Lower lobe of right lung (tissue), 2 donors: ENCODE measurements around the gene OVOL2. TPM values are rescaled to one million over a fixed set of nuclear protein-coding genes. Genes with fewer than 3 reads are reported as not detected.
"Not testable (repeated sequence)": the region's sequence is repeated elsewhere in the genome, so short reads cannot be mapped to it uniquely, and the experiment has no call there.

Experiments used
- ATAC-seq, 2 donors: fragments of 200-7000 bp; cut with Tn5 transposase; one replicate each; pipeline ENCODE4 v1.9.1; 2020 to 2022; ENCODE audit warnings: mild to moderate bottlenecking in 2 of 2, moderate library complexity in 2 of 2
- DNase-seq: peaks from one replicate; pipeline ENCODE4 v3.0.0-alpha.2; 2020
- H3K27ac ChIP-seq: fragments of 200-600 bp; one replicate; pipeline ENCODE4 v1.8.0; 2022
- H3K27me3 ChIP-seq: fragments of 200-600 bp; one replicate; pipeline ENCODE4 v1.8.0; 2022; ENCODE audit warnings: low read depth
- H3K36me3 ChIP-seq: fragments of 200-600 bp; one replicate; pipeline ENCODE4 v1.8.0; 2022; ENCODE audit warnings: mild to moderate bottlenecking
- H3K4me1 ChIP-seq: fragments of 200-600 bp; one replicate; pipeline ENCODE4 v1.8.0; 2022
- H3K4me3 ChIP-seq: fragments of 200-600 bp; one replicate; pipeline ENCODE4 v1.8.0; 2022; ENCODE audit warnings: mild to moderate bottlenecking
- H3K9me3 ChIP-seq: fragments of 200-600 bp; one replicate; pipeline ENCODE4 v1.8.0; 2022
- intact Hi-C: fragments of 100-400 bp; cut with DNase I; formaldehyde crosslinking; loops from one replicate; pipeline ENCODE4 v1.11.0; 2022
- long read RNA-seq: library from polyadenylated mRNA; unstranded; transcript quantifications from one replicate; pipeline ENCODE4 v2.0.0, GENCODE V29; 2021
- total RNA-seq: library from RNA; stranded (reverse); fragmentation: NEBNext Ultra II Directional; extraction: Animal tissue kit (Norgen Biotek cat#: 25700); gene quantifications from one replicate; pipeline ENCODE4 v1.2.1, GENCODE V29; 2021
- TF ChIP-seq, protein P1 (sequence below): fragments of 200-600 bp; IDR thresholded peaks from one replicate; pipeline ENCODE4 v1.8.0; 2022; ENCODE audit warnings: antibody characterized with exemption, mild to moderate bottlenecking
- donor health status: DM: no; HTN: yes; CAD: no; lungs with severe emphysema.

Gene OVOL2
- 8.6 TPM for total RNA-seq
- long read RNA-seq, transcript OVOL2-201 (4 exons, 1,555 nt): major isoform, 6 of 22 reads
- long read RNA-seq, partial matches to known transcripts: 4 of 22 reads
- long read RNA-seq, other reads (novel, unspliced or antisense): 12 of 22 reads

DNA sequence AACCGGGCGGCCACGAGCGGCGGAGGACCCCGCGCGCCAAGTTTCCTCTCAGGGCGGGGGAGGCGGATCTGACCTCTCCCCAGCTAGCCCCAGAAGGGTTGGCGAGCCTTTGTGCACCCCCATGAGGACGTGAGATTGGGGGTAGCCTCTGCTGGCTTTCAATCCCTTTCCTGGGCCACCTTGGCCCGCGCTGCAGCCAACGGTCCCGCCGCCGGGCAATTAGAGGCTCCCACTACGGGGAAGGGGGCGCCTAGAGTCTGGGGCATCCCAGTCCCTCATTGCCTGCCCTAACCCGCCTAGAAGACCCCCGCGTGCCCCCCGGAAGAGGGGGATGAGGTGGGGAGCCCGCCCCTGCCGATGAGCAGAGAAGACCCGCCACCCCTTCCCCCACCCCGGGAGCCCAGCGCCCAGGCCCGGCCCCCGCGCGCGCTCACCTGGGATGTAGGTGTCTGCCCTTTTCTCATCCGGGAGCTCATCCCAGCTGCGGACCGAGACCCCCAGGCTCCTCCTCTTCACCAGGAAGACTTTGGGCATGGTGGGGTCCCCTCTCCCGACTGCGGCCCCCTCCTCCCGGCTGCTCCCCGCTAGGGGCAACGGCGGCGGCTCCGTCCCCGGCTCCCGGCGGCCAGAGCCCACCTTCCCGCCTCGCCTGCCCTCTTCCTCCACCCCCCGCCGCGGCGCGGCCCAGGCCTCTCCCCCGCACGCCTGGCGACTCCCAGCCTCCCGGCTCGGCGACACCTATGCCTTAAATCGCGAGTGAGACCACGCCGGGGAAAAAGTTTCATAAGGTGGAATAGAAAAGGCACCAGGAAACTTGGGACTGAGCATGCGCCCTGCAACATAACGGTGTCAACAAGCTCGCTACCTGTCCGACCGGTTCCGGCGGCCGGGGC lies at the start of gene OVOL2:
Gene OVOL2, minus strand, starts transcription at position 816 of the 893 bp plus-strand sequence. Its CDS starts 282 bp downstream, at position 534.
- Histone ChIP-seq H3K36me3 (no peaks in the 10 kb centered on the region), H3K27me3 (peaks cover 77% of the 10 kb centered on the region), H3K27ac (peak within 1 kb of the TSS; percentile 75), H3K9me3 (no peaks in the 10 kb centered on the region), H3K4me1 (peaks cover 26% of the 10 kb centered on the region), H3K4me3 (peak within 1 kb of the TSS; percentile 58)
- intact Hi-C loops: no loop called here
- TF ChIP-seq, protein P1, sequence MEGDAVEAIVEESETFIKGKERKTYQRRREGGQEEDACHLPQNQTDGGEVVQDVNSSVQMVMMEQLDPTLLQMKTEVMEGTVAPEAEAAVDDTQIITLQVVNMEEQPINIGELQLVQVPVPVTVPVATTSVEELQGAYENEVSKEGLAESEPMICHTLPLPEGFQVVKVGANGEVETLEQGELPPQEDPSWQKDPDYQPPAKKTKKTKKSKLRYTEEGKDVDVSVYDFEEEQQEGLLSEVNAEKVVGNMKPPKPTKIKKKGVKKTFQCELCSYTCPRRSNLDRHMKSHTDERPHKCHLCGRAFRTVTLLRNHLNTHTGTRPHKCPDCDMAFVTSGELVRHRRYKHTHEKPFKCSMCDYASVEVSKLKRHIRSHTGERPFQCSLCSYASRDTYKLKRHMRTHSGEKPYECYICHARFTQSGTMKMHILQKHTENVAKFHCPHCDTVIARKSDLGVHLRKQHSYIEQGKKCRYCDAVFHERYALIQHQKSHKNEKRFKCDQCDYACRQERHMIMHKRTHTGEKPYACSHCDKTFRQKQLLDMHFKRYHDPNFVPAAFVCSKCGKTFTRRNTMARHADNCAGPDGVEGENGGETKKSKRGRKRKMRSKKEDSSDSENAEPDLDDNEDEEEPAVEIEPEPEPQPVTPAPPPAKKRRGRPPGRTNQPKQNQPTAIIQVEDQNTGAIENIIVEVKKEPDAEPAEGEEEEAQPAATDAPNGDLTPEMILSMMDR: no peak
- ATAC-seq (peak; percentile 86 to 93), DNase-seq (peak; percentile 93)

DNA sequence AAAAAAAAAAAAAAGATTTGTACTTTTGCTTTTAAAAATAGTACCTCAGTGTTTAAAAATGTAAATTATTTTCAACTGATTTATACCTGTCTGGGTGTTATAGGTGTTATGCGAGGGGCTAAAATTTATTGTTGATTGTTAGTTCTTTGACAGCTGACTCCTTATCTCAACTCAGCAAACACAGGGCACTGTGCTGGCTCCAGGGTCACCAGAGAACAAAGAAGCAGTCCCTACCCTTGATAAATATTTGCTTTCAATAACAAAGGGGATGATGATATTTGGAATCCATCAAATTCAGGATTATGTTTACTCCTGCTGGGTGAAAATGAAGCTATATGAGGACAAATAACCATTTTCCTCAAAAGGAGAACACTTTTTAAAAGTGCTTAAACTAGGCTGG lies 45.8 kb upstream of the OVOL2 start:
- H3K9me3 ChIP-seq: no peaks in the 10 kb centered on the region
- intact Hi-C loops: no loop called here
- H3K27me3 ChIP-seq: peaks cover 5% of the 10 kb centered on the region
- DNase-seq (no peak), ATAC-seq (no peak)
- H3K36me3 ChIP-seq: no peaks in the 10 kb centered on the region
- TF ChIP-seq, protein P1: no peak
- no peak overlapping the region for H3K4me3 ChIP-seq
- H3K4me1 ChIP-seq: no peaks in the 10 kb centered on the region
- H3K27ac ChIP-seq: no peak overlapping the region

DNA sequence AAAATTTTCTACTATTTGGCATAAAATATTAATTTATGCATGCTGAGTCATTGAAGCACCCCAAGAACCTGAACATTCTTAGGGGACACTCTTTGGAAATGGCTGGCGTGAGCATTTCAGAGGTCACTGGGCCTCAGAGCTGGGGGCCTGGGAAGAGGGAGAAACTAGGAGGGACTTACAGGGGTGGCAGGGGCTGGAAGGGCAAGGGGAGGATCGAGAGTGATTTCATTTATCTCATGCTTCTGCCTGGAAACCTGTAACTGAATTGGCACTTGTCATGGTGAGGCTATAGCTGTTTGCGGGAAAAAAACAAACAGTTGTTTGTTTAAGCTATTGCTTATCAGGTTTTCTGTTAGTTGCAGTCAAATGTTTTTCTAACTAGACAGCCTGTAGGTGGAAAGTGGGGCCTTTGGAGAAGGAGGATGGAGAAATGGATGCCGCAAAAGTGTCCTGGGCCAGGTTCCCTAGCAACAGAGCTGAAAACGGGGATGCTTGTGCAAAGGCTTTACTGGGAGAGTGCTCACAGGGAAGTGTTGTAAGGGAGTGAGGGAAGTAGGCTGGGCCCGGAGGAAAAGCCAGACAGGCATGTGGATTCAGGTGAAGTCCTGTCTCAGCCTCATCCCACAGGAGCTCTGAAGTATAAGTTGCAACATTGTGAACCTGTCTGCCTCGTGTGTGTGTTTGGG lies 43.6 kb upstream of the OVOL2 start:
- H3K36me3 ChIP-seq: no peaks in the 10 kb centered on the region
- ATAC-seq (no peak), DNase-seq (no peak)
- H3K27ac ChIP-seq: no peak overlapping the region
- H3K4me1 ChIP-seq: no peaks in the 10 kb centered on the region
- intact Hi-C loops: no loop called here
- TF ChIP-seq, protein P1: no peak
- peaks cover 5% of the 10 kb centered on the region for H3K27me3 ChIP-seq
- H3K9me3 ChIP-seq: no peaks in the 10 kb centered on the region
- no peak overlapping the region for H3K4me3 ChIP-seq

DNA sequence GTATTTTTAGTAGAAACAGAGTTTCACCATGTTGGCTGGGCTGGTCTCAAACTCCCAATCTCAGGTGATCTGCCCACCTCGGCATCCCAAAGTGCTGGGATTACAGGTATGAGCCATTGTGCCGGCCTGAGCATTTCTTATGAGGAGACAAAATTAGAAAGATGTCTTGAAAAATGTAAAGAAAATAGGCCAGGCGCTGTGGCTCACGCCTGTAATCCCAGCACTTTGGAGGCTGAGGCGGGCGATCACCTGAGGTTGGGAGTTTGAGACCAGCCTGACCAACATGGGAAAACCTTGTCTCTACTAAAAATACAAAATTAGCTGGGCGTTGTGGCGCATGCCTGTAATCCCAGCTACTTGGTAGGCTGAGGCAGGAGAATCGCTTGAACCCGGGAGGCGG lies 42.9 kb upstream of the OVOL2 start:
- intact Hi-C loops, DNase-seq, H3K27me3 ChIP-seq: not testable (repeated sequence)

DNA sequence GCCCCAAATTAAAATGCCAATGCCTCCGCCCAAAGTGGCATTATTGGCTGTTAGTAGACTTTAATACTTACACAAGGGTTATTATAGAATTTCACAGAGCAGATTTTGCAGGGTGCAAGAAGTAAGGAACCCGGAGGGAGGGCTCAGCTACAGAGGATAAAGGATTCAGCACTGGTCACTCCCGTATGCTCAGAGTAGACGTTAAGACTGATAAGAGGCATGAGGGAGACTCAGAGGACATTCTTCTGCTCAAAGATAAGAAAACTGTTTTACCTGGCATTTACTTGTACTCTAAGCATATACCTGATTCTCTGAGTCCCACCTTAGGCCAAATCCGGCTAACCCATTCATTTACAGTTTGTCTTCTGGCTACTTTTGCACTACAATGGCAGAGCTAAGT lies 36.5 kb upstream of the OVOL2 start:
- Histone ChIP-seq H3K9me3 (no peaks in the 10 kb centered on the region), H3K27ac (no peak overlapping the region), H3K36me3 (no peaks in the 10 kb centered on the region), H3K27me3 (no peaks in the 10 kb centered on the region), H3K4me3 (no peak overlapping the region), H3K4me1 (no peaks in the 10 kb centered on the region)
- TF ChIP-seq, protein P1: no peak
- intact Hi-C loops: no loop called here
- ATAC-seq (no peak), DNase-seq (no peak)

More for the DNA sequence above, 42.9 kb upstream of the OVOL2 start:
- H3K4me1 ChIP-seq, H3K9me3 ChIP-seq, H3K36me3 ChIP-seq, H3K27ac ChIP-seq, ATAC-seq, H3K4me3 ChIP-seq: not testable (repeated sequence)
